IMR-90 (cell line): ENCODE data around the gene MYL11. TPM values are rescaled to one million over a fixed set of nuclear protein-coding genes. Genes with fewer than 3 reads are reported as not detected.

ENCODE experiments used
- ATAC-seq: fragments of 200-7000 bp; cut with Tn5 transposase; 2 replicates; pipeline ENCODE4 v1.9.1; 2020; ENCODE audit warnings: low read depth, mild to moderate bottlenecking, moderate library complexity
- BruUV-seq: library from RNA; stranded (reverse); fragments of 400-500 nt; replicated peaks from 2 replicates; lab custom pipeline; 2021; lab: Mats Ljungman, UMichigan
- CTCF ChIA-PET: fragments of 300-600 bp; formaldehyde crosslinking; extraction: SDS; loops from one replicate; lab custom pipeline; 2021; ENCODE audit warnings: antibody characterized with exemption; lab: Yijun Ruan, JAX
- POLR2A ChIA-PET: fragments of 300-600 bp; sonication (Branson Sonifier 250); formaldehyde crosslinking; loops from one replicate; lab custom pipeline; 2022; ENCODE audit warnings: antibody characterized with exemption; ENCODE audit not compliant: unreplicated experiment; lab: Charles Lee
- DNase-seq: peaks from one replicate; pipeline ENCODE4 v3.0.0; 2013
- H2AFZ ChIP-seq: replicated peaks from 2 replicates; pipeline ENCODE3; 2013; ENCODE audit warnings: low read length, mild to moderate bottlenecking; ENCODE audit not compliant: poor library complexity
- H2AK5ac ChIP-seq: 2 replicates; pipeline ENCODE4 v1.6.1; 2013; ENCODE audit warnings: low read depth, low read length, inconsistent platforms
- H2AK9ac ChIP-seq: replicated peaks from 2 replicates; pipeline ENCODE3; 2013; ENCODE audit warnings: mild to moderate bottlenecking, low read depth, low read length, moderate library complexity; ENCODE audit not compliant: poor library complexity
- H2BK120ac ChIP-seq: 2 replicates; pipeline ENCODE4 v1.6.1; 2013; ENCODE audit warnings: low read depth, low read length, inconsistent platforms
- H2BK15ac ChIP-seq: 3 replicates; pipeline ENCODE4 v1.6.1; 2013; ENCODE audit warnings: low read depth, low read length, inconsistent platforms
- H2BK20ac ChIP-seq: 2 replicates; pipeline ENCODE4 v1.6.1; 2013; ENCODE audit warnings: low read depth, mild to moderate bottlenecking, inconsistent platforms, low read length, moderate library complexity
- H2BK5ac ChIP-seq: 2 replicates; pipeline ENCODE4 v1.6.1; 2013; ENCODE audit warnings: mild to moderate bottlenecking, low read depth, low read length, inconsistent platforms; ENCODE audit not compliant: poor library complexity, severe bottlenecking
- H3K14ac ChIP-seq: replicated peaks from 2 replicates; pipeline ENCODE4 v1.6.1; 2013; ENCODE audit warnings: low read depth, low read length, inconsistent platforms
- H3K18ac ChIP-seq: 2 replicates; pipeline ENCODE4 v1.6.1; 2013; ENCODE audit warnings: low read depth, low read length, control low read depth
- H3K23ac ChIP-seq: 2 replicates; pipeline ENCODE4 v1.6.1; 2013; ENCODE audit warnings: low read depth, low read length, inconsistent platforms
- H3K27ac ChIP-seq: 2 replicates; pipeline ENCODE4 v1.5.1; 2013; ENCODE audit warnings: mild to moderate bottlenecking, control low read depth, low read length; ENCODE audit not compliant: insufficient read depth
- H3K27me3 ChIP-seq: 2 replicates; pipeline ENCODE4 v1.6.1; 2013; ENCODE audit warnings: low read length; ENCODE audit not compliant: control insufficient read depth, insufficient read depth
- H3K36me3 ChIP-seq: 2 replicates; pipeline ENCODE4 v1.6.1; 2013; ENCODE audit warnings: low read length, mixed read lengths; ENCODE audit not compliant: control insufficient read depth, insufficient read depth
- H3K4ac ChIP-seq: 2 replicates; pipeline ENCODE4 v1.6.1; 2013; ENCODE audit warnings: low read depth, low read length, inconsistent platforms
- H3K4me1 ChIP-seq: 2 replicates; pipeline ENCODE4 v1.6.1; 2013; ENCODE audit warnings: low read length, mixed read lengths; ENCODE audit not compliant: control insufficient read depth, insufficient read depth
- H3K4me2 ChIP-seq: 2 replicates; pipeline ENCODE4 v1.6.1; 2013; ENCODE audit warnings: low read depth, mild to moderate bottlenecking, control low read depth, low read length, moderate library complexity
- H3K4me3 ChIP-seq: 2 replicates; pipeline ENCODE4 v1.5.1; 2013; ENCODE audit warnings: low read depth, mild to moderate bottlenecking, control low read depth, low read length, moderate library complexity; ENCODE audit not compliant: insufficient read depth
- H3K56ac ChIP-seq: 2 replicates; pipeline ENCODE4 v1.6.1; 2013; ENCODE audit warnings: low read length, inconsistent platforms; ENCODE audit not compliant: insufficient read depth; ENCODE audit errors: extremely low read depth
- H3K79me1 ChIP-seq, 2 experiments: 2 replicates each; pipeline ENCODE4 v1.6.1; 2013; ENCODE audit warnings: low read length in 2 of 2, inconsistent platforms in 1 of 2, low read depth in 1 of 2
- H3K9ac ChIP-seq: 2 replicates; pipeline ENCODE4 v1.6.1; 2013; ENCODE audit warnings: low read depth, low read length, control low read depth
- H3K9me1 ChIP-seq: 2 replicates; pipeline ENCODE4 v1.6.1; 2013; ENCODE audit warnings: low read length, inconsistent platforms; ENCODE audit not compliant: insufficient read depth
- H3K9me3 ChIP-seq: 2 replicates; pipeline ENCODE4 v1.6.1; 2013; ENCODE audit warnings: low read length; ENCODE audit not compliant: control insufficient read depth, insufficient read depth
- H4K20me1 ChIP-seq: 2 replicates; pipeline ENCODE4 v1.6.1; 2013; ENCODE audit warnings: low read length, inconsistent platforms; ENCODE audit not compliant: insufficient read depth
- H4K5ac ChIP-seq: 2 replicates; pipeline ENCODE4 v1.6.1; 2013; ENCODE audit warnings: mild to moderate bottlenecking, low read depth, low read length, control low read depth
- H4K8ac ChIP-seq, 2 experiments: 2 replicates each; pipeline ENCODE4 v1.6.1; 2013; ENCODE audit warnings: low read depth in 2 of 2, low read length in 2 of 2, control low read depth in 1 of 2, inconsistent platforms in 1 of 2
- H4K91ac ChIP-seq: 2 replicates; pipeline ENCODE4 v1.6.1; 2013; ENCODE audit warnings: low read depth, low read length, inconsistent platforms; ENCODE audit not compliant: insufficient read depth
- BHLHE40 ChIP-seq: fragments of 150-350 bp; IDR thresholded peaks from 2 replicates; pipeline ENCODE4 v1.6.1; 2016; ENCODE audit warnings: mild to moderate bottlenecking, low read depth, low read length
- MAFK ChIP-seq: IDR thresholded peaks from 2 replicates; pipeline ENCODE4 v1.6.1; 2012; ENCODE audit warnings: low read depth, low read length, improper control_type of control experiment
- MAZ ChIP-seq: IDR thresholded peaks from 2 replicates; pipeline ENCODE4 v1.6.1; 2012; ENCODE audit warnings: low read depth, mild to moderate bottlenecking, low read length, improper control_type of control experiment, moderate library complexity, borderline replicate concordance
- MXI1 ChIP-seq: IDR thresholded peaks from 2 replicates; pipeline ENCODE4 v1.6.1; 2012; ENCODE audit warnings: low read depth, mild to moderate bottlenecking, low read length, moderate library complexity, borderline replicate concordance
- NFE2L2 ChIP-seq: fragments of 150-350 bp; IDR thresholded peaks from 2 replicates; pipeline ENCODE4 v1.6.1; 2016; ENCODE audit warnings: low read depth, mild to moderate bottlenecking, low read length
- POLR2A ChIP-seq: IDR thresholded peaks from 2 replicates; pipeline ENCODE4 v1.6.1; 2012; ENCODE audit warnings: mild to moderate bottlenecking, low read depth, low read length
- RAD21 ChIP-seq: IDR thresholded peaks from 2 replicates; pipeline ENCODE4 v1.6.1; 2012; ENCODE audit warnings: low read length, improper control_type of control experiment
- RCOR1 ChIP-seq: IDR thresholded peaks from 2 replicates; pipeline ENCODE4 v1.6.1; 2012; ENCODE audit warnings: mild to moderate bottlenecking, low read length, improper control_type of control experiment; ENCODE audit not compliant: insufficient replicate concordance
- SMC3 ChIP-seq: fragments of 150-350 bp; IDR thresholded peaks from 2 replicates; pipeline ENCODE4 v1.6.1; 2016; ENCODE audit warnings: low read depth, mild to moderate bottlenecking, antibody characterized with exemption, low read length, moderate library complexity
- USF2 ChIP-seq: fragments of 150-350 bp; IDR thresholded peaks from 2 replicates; pipeline ENCODE4 v1.6.1; 2017; ENCODE audit warnings: mild to moderate bottlenecking, antibody characterized with exemption, low read length, low read depth
- WGBS, 2 experiments: methylation state at CpG; one replicate each; pipeline versions ENCODE4 v1.1.5 to v1.1.7; 2013; ENCODE audit warnings: missing lambda C conversion rate in 2 of 2; ENCODE audit not compliant: insufficient read length in 1 of 2; ENCODE audit errors: extremely low coverage in 2 of 2; 5-methylcytosine and 5-hydroxymethylcytosine counted together
- dilution Hi-C: fragments of 300-500 bp; cut with HindIII; formaldehyde crosslinking; loops from one replicate; pipeline ENCODE4 v1.14.3; 2018; ENCODE audit warnings: low sequenced_read_pairs; ENCODE audit not compliant: unreplicated experiment
- in situ Hi-C: fragments of 300-500 bp; cut with MboI; formaldehyde crosslinking; loops from 3 replicates; pipeline ENCODE4 v1.14.3; 2019; ENCODE audit warnings: low sequenced_read_pairs, inconsistent platforms, mixed read lengths
- intact Hi-C: fragments of 100-400 bp; cut with micrococcal nuclease; formaldehyde crosslinking; loops from 2 replicates; pipeline ENCODE4 v1.10.0; 2022
- polyA plus RNA-seq, 3 experiments: library from polyadenylated mRNA; depleted of rRNA; stranded (reverse); fragments of >200 nt; gene quantifications; 2 replicates each; pipeline ENCODE4 v1.2.3, GENCODE V29; 2012; ENCODE audit warnings: low replicate concordance in 1 of 3
- total RNA-seq: library from RNA; depleted of rRNA; stranded (reverse); fragments of >200 nt; gene quantifications from 2 replicates; pipeline ENCODE4 v1.2.3, GENCODE V29; 2012

The MYL11 gene
- total and polyA plus RNA-seq, 2 of the 4 experiments (the other 2 are of a cell fraction) = 1.1 TPM; not detected in 1

- Histone ChIP-seq H3K9me1 (peaks cover 2% of the 10 kb centered on the region; the same call in 1 of the 2 replicates), H3K56ac (no peak overlapping the region), H3K27ac (no peak overlapping the region), H2AK5ac (no peak overlapping the region), H3K79me1 (peaks cover 0 to 37% of the 10 kb centered on the region in 2 experiments; a peak in 2 of 4 replicates), H4K20me1 (peaks cover 17% of the 10 kb centered on the region; the same call in 1 of the 2 replicates), H2BK5ac (no peak overlapping the region), H3K9ac (no peak overlapping the region), H3K4me1 (peaks cover 3% of the 10 kb centered on the region; the same call in 1 of the 2 replicates), H3K4me3 (no peak overlapping the region), H2BK20ac (no peak overlapping the region), H3K36me3 (peaks cover 19% of the 10 kb centered on the region), H2AK9ac (no peak overlapping the region), H4K5ac (no peak overlapping the region), H4K91ac (no peak overlapping the region), H3K27me3 (no peaks in the 10 kb centered on the region), H3K23ac (no peak overlapping the region), H2BK120ac (no peak overlapping the region), H3K4ac (no peak overlapping the region), H4K8ac (no peak overlapping the region), H3K4me2 (no peak overlapping the region), H2BK15ac (no peak overlapping the region), H3K14ac (no peak overlapping the region), H3K18ac (no peak overlapping the region), H2AFZ (no peak overlapping the region), H3K9me3 (no peaks in the 10 kb centered on the region)
- DNase-seq (no peak), ATAC-seq (no peak)
- in situ Hi-C loops = no loop called here
- intact Hi-C loops = no loop called here
- TF ChIP-seq RAD21 (no peak), MXI1 (no peak), MAZ (no peak), USF2 (no peak), POLR2A (no peak), NFE2L2 (no peak), RCOR1 (no peak), MAFK (no peak), SMC3 (no peak), BHLHE40 (no peak)
- dilution Hi-C loops = no loop called here
- WGBS, 2 experiments = 96% methylated on average over 5 of the region's 8 CpGs; no CpG with 5 or more reads in 1 of the 2 experiments
- POLR2A ChIA-PET = no interaction called here
- no TSS peak for BruUV-seq
- CTCF ChIA-PET = no interaction called here
These were observed 26.5 kb upstream of the MYL11 start for GRCh38 chr16:30348113-30348512.
